Activated naive CD8-positive, alpha-beta T cell treated with anti-CD3 and anti-CD28 coated beads, Interleukin-2, amount 10 ng/mL, durations not matched to agents 7 days and 5 days (primary cell): Measurements from ENCODE around the gene SUPT4H1. TPM values are rescaled to one million over a fixed set of nuclear protein-coding genes. Genes with fewer than 3 reads are reported as not detected.

ENCODE experiments used
- ATAC-seq: fragments of 150-1000 bp; cut with Tn5 transposase; one replicate; pipeline ENCODE4 v1.10.0; 2021; ENCODE audit warnings: low read depth, moderate library complexity
- POLR2A ChIA-PET: fragments of 350-600 bp; sonication (Branson Sonifier 250); formaldehyde crosslinking; loops from one replicate; lab custom pipeline; 2021; ENCODE audit warnings: antibody characterized with exemption; lab: Charles Lee
- DNase-seq: peaks from one replicate; pipeline ENCODE4 v3.0.0; 2021
- H3K27ac Mint-ChIP-seq: one replicate; pipeline ENCODE4 v1.8.0; 2022; ENCODE audit warnings: mild to moderate bottlenecking, mixed read lengths
- H3K27me3 Mint-ChIP-seq: one replicate; pipeline ENCODE4 v1.8.0; 2022; ENCODE audit warnings: mild to moderate bottlenecking, moderate library complexity, mixed read lengths
- H3K36me3 Mint-ChIP-seq: one replicate; pipeline ENCODE4 v1.8.0; 2021; ENCODE audit warnings: mild to moderate bottlenecking, mixed read lengths
- H3K4me1 Mint-ChIP-seq: one replicate; pipeline ENCODE4 v1.8.0; 2021; ENCODE audit warnings: mixed read lengths
- H3K4me3 Mint-ChIP-seq: one replicate; pipeline ENCODE4 v1.8.0; 2022; ENCODE audit warnings: mild to moderate bottlenecking, moderate library complexity, mixed read lengths
- H3K9me3 Mint-ChIP-seq: one replicate; pipeline ENCODE4 v1.8.0; 2021; ENCODE audit warnings: mixed read lengths
- total RNA-seq, 2 experiments: library from RNA; stranded (reverse); gene quantifications; one replicate each; pipeline ENCODE4 v1.2.3, GENCODE V29; 2021

The SUPT4H1 gene
- total RNA-seq, 2 experiments from 2014 or later = 66.4 to 70.2 TPM

GRCh38 chr17:58386708-58387107 is 34.7 kb upstream of the SUPT4H1 start:
- no peak overlapping the region for H3K27ac Mint-ChIP-seq
- POLR2A ChIA-PET = no interaction called here

GRCh38 chr17:58385359-58385899 is 33.4 kb upstream of the SUPT4H1 start:
- Mint-ChIP-seq H3K27me3 (no peaks in the 10 kb centered on the region), H3K27ac (no peak overlapping the region), H3K9me3 (no peaks in the 10 kb centered on the region), H3K36me3 (no peaks in the 10 kb centered on the region), H3K4me3 (no peak overlapping the region), H3K4me1 (peaks cover 24% of the 10 kb centered on the region)
- POLR2A ChIA-PET = no interaction called here
- DNase-seq = no peak
- no peak for ATAC-seq

More at GRCh38 chr17:58386708-58387107, 34.7 kb upstream of the SUPT4H1 start:
- Mint-ChIP-seq H3K4me3 (no peak overlapping the region), H3K27me3 (no peaks in the 10 kb centered on the region), H3K4me1 (peaks cover 17% of the 10 kb centered on the region), H3K9me3 (no peaks in the 10 kb centered on the region), H3K36me3 (no peaks in the 10 kb centered on the region)
- no peak for ATAC-seq
- DNase-seq = no peak

- Mint-ChIP-seq H3K4me3 (no peak overlapping the region), H3K27ac (no peak overlapping the region), H3K9me3 (no peaks in the 10 kb centered on the region), H3K27me3 (no peaks in the 10 kb centered on the region), H3K36me3 (no peaks in the 10 kb centered on the region), H3K4me1 (peaks cover 27% of the 10 kb centered on the region)
- POLR2A ChIA-PET = no interaction called here
- no peak for DNase-seq
- ATAC-seq = no peak
These were observed 32.9 kb upstream of the SUPT4H1 start for GRCh38 chr17:58384897-58385296.

GRCh38 chr17:58383892-58384462 is 32.0 kb upstream of the SUPT4H1 start:
- Mint-ChIP-seq H3K36me3 (no peaks in the 10 kb centered on the region), H3K4me1 (peaks cover 35% of the 10 kb centered on the region), H3K4me3 (no peak overlapping the region), H3K27ac (peak overlapping the region; percentile 18), H3K9me3 (no peaks in the 10 kb centered on the region), H3K27me3 (no peaks in the 10 kb centered on the region)
- POLR2A ChIA-PET = no interaction called here
- no peak for DNase-seq
- ATAC-seq = no peak

- no peak overlapping the region for H3K4me3 Mint-ChIP-seq
- H3K27ac Mint-ChIP-seq = peak overlapping the region; percentile 76
These were observed 30.9 kb upstream of the SUPT4H1 start for GRCh38 chr17:58382872-58383242.

GRCh38 chr17:58382108-58382871 is 30.3 kb upstream of the SUPT4H1 start:
- Mint-ChIP-seq H3K4me1 (peaks cover 45% of the 10 kb centered on the region), H3K27ac (peak overlapping the region; percentile 76), H3K9me3 (no peaks in the 10 kb centered on the region), H3K4me3 (peak overlapping the region; percentile 51), H3K27me3 (no peaks in the 10 kb centered on the region), H3K36me3 (no peaks in the 10 kb centered on the region)
- DNase-seq (no peak), ATAC-seq (peak; percentile 85)
- POLR2A ChIA-PET = interaction anchor here (0.8 to 2.3 kb wide), 8 partner anchors 29 to 81 kb away, joined by 3 to 7 read pairs (median 4); partner anchors contain the start of genes RNF43 and TSPOAP1

More at GRCh38 chr17:58382872-58383242, 30.9 kb upstream of the SUPT4H1 start:
- no peaks in the 10 kb centered on the region for H3K27me3 Mint-ChIP-seq
- ATAC-seq (no peak), DNase-seq (no peak)
- POLR2A ChIA-PET = interaction anchor here (0.8 to 1.6 kb wide), 4 partner anchors 35 to 55 kb away, joined by 3 to 6 read pairs (median 4); partner anchors contain the start of genes RNF43 and TSPOAP1
- peaks cover 40% of the 10 kb centered on the region for H3K4me1 Mint-ChIP-seq
- H3K36me3 Mint-ChIP-seq = no peaks in the 10 kb centered on the region
- H3K9me3 Mint-ChIP-seq = no peaks in the 10 kb centered on the region

GRCh38 chr17:58381124-58382035 is 29.4 kb upstream of the SUPT4H1 start:
- POLR2A ChIA-PET = interaction anchor here (0.6 to 2.3 kb wide), 8 partner anchors 28 to 101 kb away, joined by 3 to 7 read pairs (median 4); partner anchors contain the start of genes MPO and RNF43
- DNase-seq (no peak), ATAC-seq (no peak)
- Mint-ChIP-seq H3K4me1 (peaks cover 48% of the 10 kb centered on the region), H3K36me3 (no peaks in the 10 kb centered on the region), H3K9me3 (no peaks in the 10 kb centered on the region), H3K27ac (peak overlapping the region; percentile 76), H3K4me3 (peak overlapping the region; percentile 51), H3K27me3 (no peaks in the 10 kb centered on the region)

GRCh38 chr17:58380207-58381123 is 28.5 kb upstream of the SUPT4H1 start:
- H3K4me1 Mint-ChIP-seq = peaks cover 51% of the 10 kb centered on the region
- no peak overlapping the region for H3K4me3 Mint-ChIP-seq
- POLR2A ChIA-PET = interaction anchor here (1.1 to 2.3 kb wide), 2 partner anchors 28 to 36 kb away, joined by 4 to 7 read pairs; partner anchors contain the start of gene SUPT4H1
- H3K27ac Mint-ChIP-seq = no peak overlapping the region
- no peaks in the 10 kb centered on the region for H3K27me3 Mint-ChIP-seq
- H3K36me3 Mint-ChIP-seq = no peaks in the 10 kb centered on the region
- no peaks in the 10 kb centered on the region for H3K9me3 Mint-ChIP-seq
- DNase-seq = no peak
- no peak for ATAC-seq

- no peaks in the 10 kb centered on the region for H3K36me3 Mint-ChIP-seq
- peaks cover 52% of the 10 kb centered on the region for H3K4me1 Mint-ChIP-seq
- no peaks in the 10 kb centered on the region for H3K9me3 Mint-ChIP-seq
- no peak for DNase-seq
- no peak overlapping the region for H3K27ac Mint-ChIP-seq
- H3K4me3 Mint-ChIP-seq = peak overlapping the region; percentile 5
- ATAC-seq = no peak
- H3K27me3 Mint-ChIP-seq = no peaks in the 10 kb centered on the region
- POLR2A ChIA-PET = interaction anchor here (1.0 to 1.5 kb wide), 3 partner anchors 27 to 62 kb away, joined by 3 to 4 read pairs (median 3); partner anchors contain the start of gene SUPT4H1
These were observed 27.5 kb upstream of the SUPT4H1 start for GRCh38 chr17:58379511-58379824.

- Mint-ChIP-seq H3K27me3 (no peaks in the 10 kb centered on the region), H3K4me1 (peaks cover 50% of the 10 kb centered on the region), H3K4me3 (peak overlapping the region; percentile 5), H3K27ac (no peak overlapping the region), H3K36me3 (no peaks in the 10 kb centered on the region), H3K9me3 (no peaks in the 10 kb centered on the region)
- ATAC-seq (peak; percentile 52), DNase-seq (no peak)
- POLR2A ChIA-PET = interaction anchor here (0.9 to 2.8 kb wide), 5 partner anchors 10 to 61 kb away, joined by 3 to 12 read pairs (median 3); partner anchors contain the start of gene SUPT4H1
These were observed 26.9 kb upstream of the SUPT4H1 start for GRCh38 chr17:58378733-58379510.

- no peak overlapping the region for H3K27ac Mint-ChIP-seq
- no peak for ATAC-seq
These were observed 25.7 kb upstream of the SUPT4H1 start for GRCh38 chr17:58377661-58378060.

More at GRCh38 chr17:58377661-58378060, 25.7 kb upstream of the SUPT4H1 start:
- H3K4me1 Mint-ChIP-seq = peaks cover 49% of the 10 kb centered on the region
- POLR2A ChIA-PET = interaction anchor here (0.9 to 2.8 kb wide), 4 partner anchors 9 to 51 kb away, joined by 3 to 12 read pairs (median 3); partner anchors contain the start of gene SUPT4H1
- H3K4me3 Mint-ChIP-seq = no peak overlapping the region
- no peaks in the 10 kb centered on the region for H3K9me3 Mint-ChIP-seq
- H3K27me3 Mint-ChIP-seq = no peaks in the 10 kb centered on the region
- H3K36me3 Mint-ChIP-seq = no peaks in the 10 kb centered on the region
- no peak for DNase-seq
